Fibroblast of lung (primary cell): ENCODE results near the gene SCAF1.

Source experiments
- CTCF ChIP-seq, 2 donors: IDR thresholded peaks in 1 of 2; conservative IDR thresholded peaks in 1 of 2; 1 replicate in 1 of 2; 2 replicates in 1 of 2; pipeline ENCODE4 v1.5.1; 2011 to 2012; ENCODE audit warnings: low read length in 2 of 2, control low read depth in 1 of 2, inconsistent platforms in 1 of 2, low read depth in 1 of 2, mild to moderate bottlenecking in 1 of 2
- EZH2 ChIP-seq: IDR thresholded peaks from 2 replicates; pipeline ENCODE4 v1.5.1; 2012; ENCODE audit warnings: low read length, control low read depth, mild to moderate bottlenecking; ENCODE audit errors: missing control alignments

GRCh38 chr19:49609499-49610092 is 32.4 kb upstream of the SCAF1 start:
- TF ChIP-seq CTCF (conservative IDR thresholded peaks at IDR 0.05 in 1 of 2, IDR thresholded peaks at IDR 0.05 in 1 of 2; ENCODE audit: low read depth in 1 of 2, low read length in 2 of 2) (no peak), EZH2 (no peak)
